Cardiac muscle cell (in vitro differentiated cells and primary cell): ENCODE measurements around the gene LIPA. TPM values are rescaled to one million over a fixed set of nuclear protein-coding genes. Genes with fewer than 3 reads are reported as not detected.

Experiments
- DNase-seq, 2 donors: peaks; one replicate each; pipeline versions ENCODE4 v3.0.0 to v3.0.0-alpha.2; 2010 to 2017; ENCODE audit warnings: low read depth in 1 of 2, low spot score in 1 of 2
- H3K27ac ChIP-seq: fragments of 200-600 bp; sonication (generic); 2 replicates; pipeline ENCODE4 v1.5.1; 2016
- H3K27me3 ChIP-seq: fragments of 200-600 bp; sonication (generic); 2 replicates; pipeline ENCODE4 v1.6.0; 2016; ENCODE audit warnings: control low read depth
- H3K36me3 ChIP-seq: fragments of 200-600 bp; sonication (generic); 2 replicates; pipeline ENCODE4 v1.5.1; 2016; ENCODE audit warnings: control low read depth
- H3K4me1 ChIP-seq: fragments of 200-600 bp; sonication (generic); 2 replicates; pipeline ENCODE4 v1.8.1; 2017; ENCODE audit warnings: low read depth, mild to moderate bottlenecking, mixed run types
- H3K4me3 ChIP-seq: fragments of 200-600 bp; sonication (generic); 2 replicates; pipeline ENCODE4 v1.5.1; 2016; ENCODE audit warnings: mild to moderate bottlenecking
- H3K9me3 ChIP-seq: fragments of 200-600 bp; sonication (generic); 2 replicates; pipeline ENCODE4 v1.5.1; 2017; ENCODE audit warnings: low read depth, mild to moderate bottlenecking, control low read depth
- CTCF ChIP-seq: IDR thresholded peaks from 2 replicates; pipeline ENCODE4 v1.5.1; 2012; ENCODE audit warnings: low read depth, mild to moderate bottlenecking, low read length
- polyA plus RNA-seq: library from polyadenylated mRNA; unstranded; fragments of >200 nt; fragmentation: Nextera tagmentation; extraction: Ambion mirVana; gene quantifications from 2 replicates; pipeline ENCODE4 v1.2.1, GENCODE V29; 2016
- total RNA-seq: library from RNA; depleted of rRNA; stranded (reverse); fragments of >200 nt; gene quantifications from 2 replicates; pipeline ENCODE4 v1.2.3, GENCODE V29; 2016

LIPA gene
- total and polyA plus RNA-seq, 2 experiments from 2014 or later: 6.8 to 12.3 TPM

- Histone ChIP-seq H3K9me3 (no peaks in the 10 kb centered on the region), H3K4me3 (no peak overlapping the region), H3K4me1 (no peaks in the 10 kb centered on the region), H3K27me3 (peaks cover 21% of the 10 kb centered on the region), H3K36me3 (no peaks in the 10 kb centered on the region), H3K27ac (no peak overlapping the region)
- no peak for TF ChIP-seq CTCF
- no peak for DNase-seq
Observed at GRCh38 chr10:89237849-89238248, 13.7 kb downstream of the LIPA start.

GRCh38 chr10:89236226-89236797 is 15.3 kb downstream of the LIPA start:
- TF ChIP-seq CTCF: no peak
- H3K27ac ChIP-seq: no peak overlapping the region
- H3K27me3 ChIP-seq: peaks cover 26% of the 10 kb centered on the region
- no peaks in the 10 kb centered on the region for H3K4me1 ChIP-seq
- H3K4me3 ChIP-seq: no peak overlapping the region
- H3K9me3 ChIP-seq: no peaks in the 10 kb centered on the region
- DNase-seq: no peak
- H3K36me3 ChIP-seq: no peaks in the 10 kb centered on the region

- peak in 1 of 2 donors; percentile 38 for DNase-seq
- H3K4me3 ChIP-seq: no peak overlapping the region
- H3K27me3 ChIP-seq: peaks cover 26% of the 10 kb centered on the region
- no peaks in the 10 kb centered on the region for H3K9me3 ChIP-seq
- H3K36me3 ChIP-seq: no peaks in the 10 kb centered on the region
- no peaks in the 10 kb centered on the region for H3K4me1 ChIP-seq
- no peak overlapping the region for H3K27ac ChIP-seq
- TF ChIP-seq CTCF: no peak
Observed at GRCh38 chr10:89235073-89235798, 16.3 kb downstream of the LIPA start.

- no peaks in the 10 kb centered on the region for H3K4me1 ChIP-seq
- H3K36me3 ChIP-seq: no peaks in the 10 kb centered on the region
- H3K9me3 ChIP-seq: no peaks in the 10 kb centered on the region
- DNase-seq: no peak
- H3K4me3 ChIP-seq: no peak overlapping the region
- no peak overlapping the region for H3K27ac ChIP-seq
- no peak for TF ChIP-seq CTCF
- peaks cover 26% of the 10 kb centered on the region for H3K27me3 ChIP-seq
Observed at GRCh38 chr10:89233033-89233432, 18.5 kb downstream of the LIPA start.

GRCh38 chr10:89228962-89229361 is 22.6 kb downstream of the LIPA start:
- no peak for TF ChIP-seq CTCF
- Histone ChIP-seq H3K27me3 (peaks cover 15% of the 10 kb centered on the region), H3K4me3 (no peak overlapping the region), H3K4me1 (no peaks in the 10 kb centered on the region), H3K27ac (no peak overlapping the region), H3K9me3 (no peaks in the 10 kb centered on the region), H3K36me3 (no peaks in the 10 kb centered on the region)
- no peak for DNase-seq
